ENCODE data around the gene CTIF. TPM values are rescaled to one million over a fixed set of nuclear protein-coding genes. Genes with fewer than 3 reads are reported as not detected.

CTIF gene
- total RNA-seq, 1 experiment from 2014 or later, result 8.2 TPM

- no peak for DNase-seq (ENCODE audit: low read depth)
These were observed 12.3 kb downstream of the CTIF start for GRCh38 chr18:48551100-48551499.

DNA sequence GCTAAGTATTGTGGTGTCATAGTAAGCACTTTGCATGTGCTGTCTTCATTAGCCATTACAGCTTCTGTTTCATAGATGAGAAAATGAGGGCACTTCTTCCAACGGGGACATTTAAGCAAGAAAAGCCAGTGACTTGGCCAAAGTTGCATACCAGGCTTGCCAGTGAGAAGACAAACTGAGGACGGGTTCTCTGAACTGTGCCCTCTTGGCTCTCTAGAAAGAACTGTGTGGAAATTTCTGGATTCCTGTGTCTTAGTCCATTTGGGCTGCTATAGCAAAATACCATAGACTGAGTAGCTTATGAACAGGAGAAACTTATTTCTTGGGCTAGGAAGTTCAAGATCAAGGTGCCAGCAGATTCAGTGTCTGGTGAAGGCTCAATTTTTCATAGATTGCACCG, 13.3 kb downstream of the CTIF start:
- no peak for DNase-seq (ENCODE audit: low read depth)

DNA sequence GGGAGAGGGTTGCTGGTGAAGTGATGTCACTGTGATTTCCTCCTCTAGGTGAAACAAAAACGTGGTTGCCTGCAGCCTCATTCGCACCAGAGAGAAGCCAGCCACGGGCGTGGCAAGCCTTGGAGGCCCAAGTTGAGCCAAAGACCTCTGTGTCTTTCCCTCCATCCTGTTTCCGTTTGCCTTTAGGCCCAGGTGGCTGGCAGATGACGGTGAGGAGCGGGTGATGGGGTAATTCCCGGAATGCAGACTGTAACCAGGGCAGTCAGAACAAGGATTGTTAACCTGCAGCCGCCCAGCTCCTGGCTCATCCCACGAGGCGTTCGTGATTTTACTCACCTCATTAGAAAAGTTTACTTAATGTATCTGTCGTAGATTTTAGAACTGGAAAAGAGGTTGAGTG, 14.4 kb downstream of the CTIF start:
- no peak for DNase-seq (ENCODE audit: low read depth)

DNA sequence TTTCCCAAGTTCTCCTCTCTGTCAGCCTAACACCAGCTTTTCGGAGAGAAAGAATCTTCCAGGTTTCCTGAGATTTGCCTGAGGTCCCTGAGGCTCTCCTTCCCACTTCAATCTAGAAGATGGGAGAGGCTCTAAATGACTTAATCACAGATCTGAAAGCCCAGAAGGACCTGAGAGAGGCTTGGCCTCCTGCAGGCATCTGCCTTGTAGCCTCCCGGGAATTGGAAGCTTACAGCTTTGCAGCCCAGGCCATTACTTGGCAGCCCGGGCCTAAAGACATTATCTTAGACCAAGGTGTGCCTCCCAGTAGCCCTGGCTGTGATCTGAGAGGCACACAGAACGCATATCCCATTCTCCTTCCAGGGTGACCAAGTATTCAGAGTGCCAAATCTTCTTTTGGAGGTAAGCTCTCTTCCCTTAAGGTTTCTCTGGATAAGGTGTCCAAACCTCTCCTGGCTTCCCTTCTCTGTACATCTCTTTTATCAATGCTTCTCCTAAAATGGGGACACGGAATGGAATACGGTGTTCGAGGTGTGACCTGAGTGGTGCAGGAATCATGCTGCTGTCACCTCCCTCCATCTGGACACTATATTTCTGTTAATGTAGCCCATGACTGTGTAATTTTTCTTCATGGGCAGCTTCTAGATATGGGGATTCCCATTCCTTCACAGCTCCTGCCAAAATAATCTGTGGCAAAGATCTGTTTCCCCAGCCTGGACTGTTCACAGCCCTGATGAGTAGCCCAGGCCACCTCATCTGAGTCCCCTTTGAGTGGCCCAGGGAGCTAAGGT, 16.0 kb downstream of the CTIF start:
- no peak for DNase-seq (ENCODE audit: low read depth)

DNA sequence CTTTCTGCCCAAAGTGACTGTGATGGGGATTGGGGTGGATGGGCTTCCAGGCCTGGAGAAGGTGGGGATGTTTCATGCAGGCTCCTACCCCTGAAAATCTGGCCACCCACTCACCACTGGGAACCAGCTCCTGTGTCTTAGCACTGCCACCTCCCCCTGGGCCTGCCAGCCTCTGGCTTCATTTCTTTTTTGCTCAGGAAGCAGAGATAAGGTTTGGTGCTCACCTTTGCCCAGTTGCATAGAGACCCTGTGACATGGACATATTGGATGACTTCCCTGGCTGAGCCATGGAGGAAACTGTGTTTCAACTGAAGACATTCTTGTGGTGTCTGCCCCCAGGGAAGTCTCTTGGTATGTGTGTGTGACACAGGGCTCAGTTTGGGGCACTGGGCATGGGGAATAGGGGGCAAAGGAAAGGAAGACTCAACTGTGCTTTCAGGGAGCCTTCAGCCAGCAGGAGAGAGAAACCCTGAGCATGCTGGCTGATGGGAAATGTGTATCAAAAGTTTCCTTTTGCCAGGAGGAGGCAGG, 16.7 kb downstream of the CTIF start:
- DNase-seq (ENCODE audit: low read depth), result no peak

GRCh38 chr18:48557640-48558174, 18.9 kb downstream of the CTIF start:
- DNase-seq (ENCODE audit: low read depth), result no peak

- DNase-seq (ENCODE audit: low read depth), result no peak
These were observed 19.4 kb downstream of the CTIF start for GRCh38 chr18:48558248-48558647.

DNA sequence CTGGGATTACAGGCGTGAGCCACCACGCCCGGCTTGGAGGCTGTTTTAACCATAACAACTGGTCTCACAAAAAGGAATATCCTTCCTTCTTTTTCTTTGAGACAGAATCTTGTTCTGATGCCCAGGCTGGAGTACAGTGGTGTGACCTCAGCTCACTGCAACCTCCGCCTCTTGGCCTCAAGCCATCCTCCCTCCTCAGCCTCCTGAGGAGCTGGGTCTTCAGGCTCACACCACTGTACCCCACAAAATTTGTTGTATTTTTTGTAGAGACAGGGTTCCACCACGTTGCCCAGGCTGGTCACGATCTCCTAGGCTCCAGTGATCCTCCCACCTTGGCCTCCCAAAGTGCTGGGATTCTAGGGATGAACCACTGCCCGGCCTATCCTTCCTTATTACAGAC, 21.7 kb downstream of the CTIF start:
- DNase-seq (ENCODE audit: low read depth), result no peak

- no peak for DNase-seq (ENCODE audit: low read depth)
These were observed 23.2 kb downstream of the CTIF start for GRCh38 chr18:48562075-48562474.

DNA sequence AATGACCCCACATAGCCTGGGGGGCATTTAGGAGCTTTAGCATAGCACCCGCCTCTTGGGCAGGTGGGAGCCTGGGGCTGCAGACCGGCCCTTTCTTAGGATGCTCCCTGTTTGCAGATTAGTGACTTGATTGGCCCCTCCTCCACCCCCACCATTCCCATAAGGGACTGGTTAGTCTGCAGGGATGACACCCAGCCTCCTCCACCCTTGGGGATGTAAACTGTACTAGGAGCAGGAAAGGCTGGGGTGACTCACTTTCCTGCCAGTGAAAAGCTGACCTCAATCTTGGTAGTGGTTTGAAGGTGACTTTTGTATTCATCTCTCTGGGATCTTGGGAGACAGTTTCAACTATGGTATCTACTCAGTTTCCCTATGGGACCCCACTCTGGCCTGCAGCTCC, 24.2 kb downstream of the CTIF start:
- DNase-seq (ENCODE audit: low read depth), result peak; percentile 78

GRCh38 chr18:48564139-48564538, 25.3 kb downstream of the CTIF start:
- no peak for DNase-seq (ENCODE audit: low read depth)

- DNase-seq (ENCODE audit: low read depth), result no peak
These were observed 26.3 kb downstream of the CTIF start for GRCh38 chr18:48565105-48565504.

GRCh38 chr18:48566589-48566988, 27.8 kb downstream of the CTIF start:
- peak; percentile 14 for DNase-seq (ENCODE audit: low read depth)

- no peak for DNase-seq (ENCODE audit: low read depth)
These were observed 28.6 kb downstream of the CTIF start for GRCh38 chr18:48567388-48567787.

DNA sequence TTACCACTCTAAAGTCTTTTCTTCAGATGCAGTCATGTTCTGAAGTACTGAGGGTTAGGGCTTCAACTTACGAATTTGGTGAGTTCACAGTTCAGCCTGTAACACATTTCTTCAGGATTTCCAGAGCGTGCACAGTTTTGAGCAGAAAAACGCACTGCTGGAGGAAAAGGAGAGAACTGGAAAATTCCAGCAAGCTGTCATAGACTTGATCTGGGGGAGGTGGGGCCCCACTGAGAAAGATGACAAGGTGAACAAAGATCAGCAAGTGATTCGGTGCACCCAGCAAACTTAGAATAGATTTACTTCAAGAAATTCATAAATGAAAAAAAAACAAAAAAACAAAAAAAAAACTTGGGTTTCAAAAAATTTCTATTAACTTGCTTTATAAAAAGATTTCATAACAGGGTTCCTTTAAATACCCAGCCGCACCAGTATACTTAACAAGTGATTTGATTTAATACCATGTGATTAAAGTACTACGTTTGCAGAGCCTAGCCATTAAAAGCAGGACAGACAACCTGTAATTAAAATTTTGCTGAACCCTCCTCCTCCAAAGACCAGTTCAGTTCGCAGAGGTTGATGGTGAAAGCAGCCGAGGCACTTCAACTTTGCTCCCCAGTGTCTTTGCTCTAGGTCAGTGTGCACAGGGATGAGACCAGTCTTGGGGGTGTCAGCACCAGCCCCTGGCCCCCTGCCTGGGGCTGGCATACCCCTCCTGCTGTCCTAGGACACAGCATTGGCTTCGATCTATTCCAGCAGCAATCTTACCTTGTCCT, 30.5 kb downstream of the CTIF start:
- DNase-seq (ENCODE audit: low read depth), result no peak

DNA sequence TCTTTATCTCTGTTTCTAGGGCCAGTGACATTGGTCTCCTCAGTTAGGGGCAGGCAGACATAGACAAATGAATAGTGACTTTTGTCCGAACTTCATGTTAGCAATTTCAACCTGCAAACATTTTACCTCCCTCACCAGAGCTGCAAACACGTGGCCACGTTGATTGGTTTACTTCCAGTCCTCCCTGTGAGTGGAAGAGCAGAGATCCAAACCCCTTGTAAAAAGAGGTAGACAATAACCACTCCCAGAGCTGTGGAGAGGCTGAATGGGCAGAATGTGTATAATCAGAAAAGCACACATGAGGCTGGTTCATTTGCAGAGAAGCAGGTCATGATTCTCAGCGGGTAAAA, 31.1 kb downstream of the CTIF start:
- DNase-seq (ENCODE audit: low read depth), result no peak

GRCh38 chr18:48570313-48570712, 31.5 kb downstream of the CTIF start:
- DNase-seq (ENCODE audit: low read depth), result no peak

GRCh38 chr18:48571639-48572384, 33.0 kb downstream of the CTIF start:
- no peak for DNase-seq (ENCODE audit: low read depth)

DNA sequence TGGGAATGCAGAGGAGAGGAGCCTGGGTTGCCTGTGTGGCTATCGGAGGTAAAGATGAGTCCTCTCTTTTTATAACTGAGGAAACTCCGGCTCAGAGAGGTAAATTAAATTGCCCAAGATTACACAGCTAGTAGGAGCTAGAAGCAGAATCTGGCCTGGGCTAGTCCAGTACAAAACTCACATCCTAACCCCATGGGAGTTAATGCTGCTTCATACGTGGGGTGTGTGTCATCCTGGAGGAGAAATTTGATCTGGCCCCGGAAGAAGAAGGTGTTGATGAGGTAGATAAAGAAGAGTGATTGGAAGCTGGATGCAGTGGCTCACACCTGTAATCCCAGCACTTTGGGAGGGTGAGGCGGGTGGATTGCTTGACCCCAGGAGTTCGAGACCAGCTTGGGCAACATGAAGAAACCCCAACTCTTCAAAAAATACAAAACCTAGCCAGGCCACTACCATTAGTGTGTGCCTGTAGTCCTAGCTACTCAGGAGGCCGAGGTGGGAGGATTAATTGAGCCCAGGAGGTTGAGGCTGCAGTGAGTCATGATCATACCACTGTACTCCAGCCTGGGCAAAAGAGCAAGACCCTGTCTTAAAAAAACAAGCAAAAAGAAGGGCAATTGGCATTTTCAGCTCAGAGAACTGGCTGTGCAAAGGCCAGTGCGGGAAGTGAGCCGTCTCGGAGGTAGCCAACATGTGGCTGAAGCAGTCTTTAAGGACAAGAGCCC, 33.7 kb downstream of the CTIF start:
- peak; percentile 12 for DNase-seq (ENCODE audit: low read depth)

DNA sequence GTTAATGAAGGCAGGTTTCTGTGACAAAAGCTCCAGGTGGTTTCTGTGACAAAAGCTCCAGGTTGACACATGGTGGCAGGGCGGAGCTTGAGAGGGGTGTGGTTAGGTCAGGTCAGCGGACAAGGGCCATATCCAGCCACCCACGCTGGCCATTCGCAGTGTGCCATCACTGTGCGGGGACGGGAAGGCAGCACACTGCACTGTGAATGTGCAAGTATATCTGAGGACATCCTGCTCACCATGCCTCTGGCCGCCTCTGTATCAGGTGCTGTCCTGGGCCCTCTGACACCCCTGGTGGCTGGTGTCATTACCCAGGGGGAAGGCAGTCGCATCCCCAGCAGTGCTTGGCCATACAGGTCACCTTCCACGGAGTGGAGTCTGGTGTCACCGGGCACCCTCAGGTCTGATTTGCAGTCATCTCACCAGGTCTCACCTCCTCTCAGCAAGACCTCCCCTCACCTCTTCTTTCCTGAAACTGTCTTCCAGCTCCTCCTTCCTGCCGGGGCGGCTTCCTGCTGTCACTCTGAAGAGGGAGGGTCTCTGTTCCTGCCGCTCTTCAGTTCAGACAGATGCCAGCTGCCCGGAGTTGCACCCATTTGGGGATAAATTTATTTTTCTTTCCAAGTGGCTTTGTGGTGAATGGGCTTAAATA, 34.9 kb downstream of the CTIF start:
- no peak for DNase-seq (ENCODE audit: low read depth)
